ENCODE measurements around the gene SNAPC2.

Gene SNAPC2

GRCh38 chr19:7912144-7912696 is 7.9 kb upstream of the SNAPC2 start:
- TF ChIP-seq CTCF (IDR thresholded peaks at IDR 0.05; ENCODE audit: extremely low read depth, missing control alignments): no peak
- no peak for DNase-seq (ENCODE audit: low spot score)

- DNase-seq (ENCODE audit: low spot score): no peak
- no peak for TF ChIP-seq CTCF (IDR thresholded peaks at IDR 0.05; ENCODE audit: extremely low read depth, missing control alignments)
Measured at GRCh38 chr19:7912697-7913564, 7.2 kb upstream of the SNAPC2 start.

- DNase-seq (ENCODE audit: low spot score): no peak
- no peak for TF ChIP-seq CTCF (IDR thresholded peaks at IDR 0.05; ENCODE audit: extremely low read depth, missing control alignments)
Measured at GRCh38 chr19:7913652-7914051, 6.5 kb upstream of the SNAPC2 start.

- no peak for DNase-seq (ENCODE audit: low spot score)
- no peak for TF ChIP-seq CTCF (IDR thresholded peaks at IDR 0.05; ENCODE audit: extremely low read depth, missing control alignments)
Measured at GRCh38 chr19:7914099-7914498, 6.0 kb upstream of the SNAPC2 start.

GRCh38 chr19:7914598-7915045 is 5.5 kb upstream of the SNAPC2 start, which contains the start of gene TGFBR3L:
Gene TGFBR3L, plus strand, starts transcription at chr19:7914830.
- no peak for TF ChIP-seq CTCF (IDR thresholded peaks at IDR 0.05; ENCODE audit: extremely low read depth, missing control alignments)
- DNase-seq (ENCODE audit: low spot score): no peak

GRCh38 chr19:7915250-7916102 is 4.7 kb upstream of the SNAPC2 start:
- DNase-seq (ENCODE audit: low spot score): no peak
- no peak for TF ChIP-seq CTCF (IDR thresholded peaks at IDR 0.05; ENCODE audit: extremely low read depth, missing control alignments)

All from GM20000 (cell line).